ENCODE data around the gene PRUNE1. TPM values are rescaled to one million over a fixed set of nuclear protein-coding genes. Genes with fewer than 3 reads are reported as not detected.

Gene PRUNE1
- total RNA-seq, 4 donors from 2014 or later = 24.0 to 35.6 (median 29.1) TPM

GRCh38 chr1:151056149-151056548, 47.9 kb downstream of the PRUNE1 start:
- peak overlapping the region; percentile 90 to 98 (median 94) for H3K27ac ChIP-seq
- H3K4me1 ChIP-seq = peaks cover 28 to 35% of the 10 kb centered on the region in 2 donors
- peaks cover 6 to 49% of the 10 kb centered on the region in 2 donors for H3K36me3 ChIP-seq
- H3K4me3 ChIP-seq = peak overlapping the region in 1 of 4 donors; percentile 94
- H3K27me3 ChIP-seq = no peaks in the 10 kb centered on the region
- no peak for TF ChIP-seq CTCF (IDR thresholded peaks at IDR 0.05 in 4 of 5, conservative IDR thresholded peaks at IDR 0.05 in 1 of 5)
- TF ChIP-seq POLR2A (IDR thresholded peaks at IDR 0.05) = peak in 1 of 2 donors; percentile 5
- intact Hi-C loops (cut with DNase I; ENCODE audit: low total_unique reads) (loop anchor here (5.0 kb wide), 1 partner anchor 49 kb away; the partner anchor contains the start of genes MINDY1 and PRUNE1), in situ Hi-C loops (cut with MboI; ENCODE audit: low sequenced_read_pairs in 4 of 4) (no loop called here)
- no peaks in the 10 kb centered on the region for H3K9me3 ChIP-seq
- no peak for ATAC-seq
- DNase-seq = no peak

- in situ Hi-C loops (cut with MboI; ENCODE audit: low sequenced_read_pairs in 4 of 4) = no loop called here
- Histone ChIP-seq H3K4me3 (peak overlapping the region; percentile 90 to 98 (median 94)), H3K4me1 (peaks cover 28 to 35% of the 10 kb centered on the region in 2 donors), H3K27me3 (no peaks in the 10 kb centered on the region), H3K9me3 (no peaks in the 10 kb centered on the region), H3K27ac (peak overlapping the region; percentile 90 to 98 (median 94)), H3K36me3 (peaks cover 6 to 26% of the 10 kb centered on the region in 2 donors)
- TF ChIP-seq POLR2A (IDR thresholded peaks at IDR 0.05) = no peak
- no peak for TF ChIP-seq CTCF (IDR thresholded peaks at IDR 0.05 in 4 of 5, conservative IDR thresholded peaks at IDR 0.05 in 1 of 5)
- DNase-seq = no peak
- intact Hi-C loops (cut with DNase I; ENCODE audit: low total_unique reads) = loop anchor here (1.0 to 5.0 kb wide), 2 partner anchors 34 to 51 kb away; partner anchors contain the start of genes MINDY1 and PRUNE1
- ATAC-seq = no peak
These were observed 50.4 kb downstream of the PRUNE1 start for GRCh38 chr1:151058692-151059091.

- no peaks in the 10 kb centered on the region for H3K27me3 ChIP-seq
- H3K27ac ChIP-seq = peak within 1 kb of the TSS; percentile 90 to 98 (median 94)
- H3K36me3 ChIP-seq = peaks cover 6 to 19% of the 10 kb centered on the region in 2 donors
- in situ Hi-C loops (cut with MboI; ENCODE audit: low sequenced_read_pairs in 4 of 4) (no loop called here), intact Hi-C loops (cut with DNase I; ENCODE audit: low total_unique reads) (loop anchor here (1.0 to 5.0 kb wide), 2 partner anchors 35 to 52 kb away; partner anchors contain the start of genes MINDY1 and PRUNE1)
- ATAC-seq (peak; percentile 89), DNase-seq (peak; percentile 64 to 75)
- no peaks in the 10 kb centered on the region for H3K9me3 ChIP-seq
- peak within 1 kb of the TSS; percentile 90 to 98 (median 94) for H3K4me3 ChIP-seq
- peaks cover 28 to 35% of the 10 kb centered on the region in 2 donors for H3K4me1 ChIP-seq
- peak; percentile 77 to 94 (median 91) for TF ChIP-seq CTCF (IDR thresholded peaks at IDR 0.05 in 4 of 5, conservative IDR thresholded peaks at IDR 0.05 in 1 of 5)
- TF ChIP-seq POLR2A (IDR thresholded peaks at IDR 0.05) = peak; percentile 88 to 94
These were observed 51.1 kb downstream of the PRUNE1 start, which contains the start of gene CDC42SE1 for GRCh38 chr1:151059109-151060006. CDC42SE1 (minus strand) TSS chr1:151059622; CDS start chr1:151055730, 3,892 bp downstream.

GRCh38 chr1:151060007-151060656, 51.9 kb downstream of the PRUNE1 start, which contains the start of gene MLLT11:
MLLT11 (plus strand) TSS chr1:151060397; CDS start chr1:151067225, 6,828 bp downstream.
- in situ Hi-C loops (cut with MboI; ENCODE audit: low sequenced_read_pairs in 4 of 4) = no loop called here
- Histone ChIP-seq H3K27ac (peak within 1 kb of the TSS; percentile 90 to 98 (median 94)), H3K36me3 (peaks cover 2 to 11% of the 10 kb centered on the region in 2 donors), H3K4me1 (peaks cover 28 to 35% of the 10 kb centered on the region in 2 donors), H3K27me3 (no peaks in the 10 kb centered on the region), H3K9me3 (no peaks in the 10 kb centered on the region), H3K4me3 (peak within 1 kb of the TSS; percentile 90 to 98 (median 94))
- ATAC-seq (peak; percentile 65 to 67), DNase-seq (peak in 1 of 2 donors; percentile 46)
- TF ChIP-seq CTCF (IDR thresholded peaks at IDR 0.05 in 4 of 5, conservative IDR thresholded peaks at IDR 0.05 in 1 of 5) (no peak), POLR2A (IDR thresholded peaks at IDR 0.05) (peak; percentile 9 to 16)
- intact Hi-C loops (cut with DNase I; ENCODE audit: low total_unique reads) = no loop called here

Measured in gastrocnemius medialis (tissue), 4 donors.